ENCODE measurements around the gene ZNF438. TPM values are rescaled to one million over a fixed set of nuclear protein-coding genes. Genes with fewer than 3 reads are reported as not detected.
"Not testable (repeated sequence)": the region's sequence is repeated elsewhere in the genome, so short reads cannot be mapped to it uniquely, and the experiment has no call there.

ZNF438 gene
- total RNA-seq, 1 experiment from 2014 or later, result 1.7 TPM

- DNase-seq (ENCODE audit: low read depth), result no peak
Measured at GRCh38 chr10:30959836-30960210, 71.8 kb downstream of the ZNF438 start.

GRCh38 chr10:30949218-30949617 is 82.4 kb downstream of the ZNF438 start:
- DNase-seq (ENCODE audit: low read depth), result not testable (repeated sequence)

- no peak for DNase-seq (ENCODE audit: low read depth)
Measured at GRCh38 chr10:30944005-30944404, 87.7 kb downstream of the ZNF438 start.

- DNase-seq (ENCODE audit: low read depth), result no peak
Measured at GRCh38 chr10:30943451-30943850, 88.2 kb downstream of the ZNF438 start.

- DNase-seq (ENCODE audit: low read depth), result no peak
Measured at GRCh38 chr10:30940256-30940655, 91.4 kb downstream of the ZNF438 start.

- DNase-seq (ENCODE audit: low read depth), result no peak
Measured at GRCh38 chr10:30939643-30940251, 91.9 kb downstream of the ZNF438 start.

- no peak for DNase-seq (ENCODE audit: low read depth)
Measured at GRCh38 chr10:30935078-30935477, 96.6 kb downstream of the ZNF438 start.

- no peak for DNase-seq (ENCODE audit: low read depth)
Measured at GRCh38 chr10:30931094-30931493, 100.6 kb downstream of the ZNF438 start.

- no peak for DNase-seq (ENCODE audit: low read depth)
Measured at GRCh38 chr10:30929901-30930520, 101.7 kb downstream of the ZNF438 start.

GRCh38 chr10:30929311-30929729 is 102.3 kb downstream of the ZNF438 start:
- DNase-seq (ENCODE audit: low read depth), result not testable (repeated sequence)

- no peak for DNase-seq (ENCODE audit: low read depth)
Measured at GRCh38 chr10:30928742-30929141, 102.9 kb downstream of the ZNF438 start.

GRCh38 chr10:30918651-30919050 is 113.0 kb downstream of the ZNF438 start:
- DNase-seq (ENCODE audit: low read depth), result no peak

- no peak for DNase-seq (ENCODE audit: low read depth)
Measured at GRCh38 chr10:30917789-30918188, 113.9 kb downstream of the ZNF438 start.

- no peak for DNase-seq (ENCODE audit: low read depth)
Measured at GRCh38 chr10:30917067-30917466, 114.6 kb downstream of the ZNF438 start.

GRCh38 chr10:30915146-30915545 is 116.5 kb downstream of the ZNF438 start:
- no peak for DNase-seq (ENCODE audit: low read depth)

- DNase-seq (ENCODE audit: low read depth), result no peak
Measured at GRCh38 chr10:30911303-30911863, 120.3 kb downstream of the ZNF438 start.

GRCh38 chr10:30903397-30904138 is 128.1 kb downstream of the ZNF438 start:
- no peak for DNase-seq (ENCODE audit: low read depth)

GRCh38 chr10:30902621-30903396 is 128.9 kb downstream of the ZNF438 start:
- no peak for DNase-seq (ENCODE audit: low read depth)

- DNase-seq (ENCODE audit: low read depth), result not testable (repeated sequence)
Measured at GRCh38 chr10:30901487-30901886, 130.2 kb downstream of the ZNF438 start.

GRCh38 chr10:30898964-30899363 is 132.7 kb downstream of the ZNF438 start:
- DNase-seq (ENCODE audit: low read depth), result no peak

GRCh38 chr10:30897547-30897946 is 134.1 kb downstream of the ZNF438 start:
- DNase-seq (ENCODE audit: low read depth), result no peak

All from HT1080 (cell line).